Dendritic cell treated with granulocyte-macrophage colony-stimulating factor and Interleukin-4, amounts not matched to agents 40 ng/mL and 50 ng/mL, for 4 days (primary cell): ENCODE results near the gene GTPBP1.

Source experiments
- H3K27ac Mint-ChIP-seq: one replicate; pipeline ENCODE4 v1.8.0; 2022; ENCODE audit warnings: mild to moderate bottlenecking, mixed read lengths
- H3K27me3 Mint-ChIP-seq: one replicate; pipeline ENCODE4 v1.8.0; 2022; ENCODE audit warnings: mild to moderate bottlenecking, mixed read lengths
- H3K36me3 Mint-ChIP-seq: one replicate; pipeline ENCODE4 v1.8.0; 2022; ENCODE audit warnings: low read depth, mixed read lengths
- H3K4me1 Mint-ChIP-seq: one replicate; pipeline ENCODE4 v1.8.0; 2022; ENCODE audit warnings: low read depth, mixed read lengths
- H3K4me3 Mint-ChIP-seq: one replicate; pipeline ENCODE4 v1.8.0; 2022; ENCODE audit warnings: mild to moderate bottlenecking, moderate library complexity, mixed read lengths
- H3K9me3 Mint-ChIP-seq: one replicate; pipeline ENCODE4 v1.8.0; 2022; ENCODE audit warnings: mixed read lengths
- intact Hi-C: fragments of 100-400 bp; cut with micrococcal nuclease; formaldehyde crosslinking; loops from one replicate; pipeline ENCODE4 v1.15.0; 2022

GTPBP1 gene

GRCh38 chr22:38759005-38759404, 53.3 kb downstream of the GTPBP1 start:
- peaks cover under 1% of the 10 kb centered on the region for H3K36me3 Mint-ChIP-seq
- peaks cover 45% of the 10 kb centered on the region for H3K4me1 Mint-ChIP-seq
- H3K9me3 Mint-ChIP-seq: no peaks in the 10 kb centered on the region
- intact Hi-C loops: no loop called here
- peaks cover 5% of the 10 kb centered on the region for H3K27me3 Mint-ChIP-seq
- no peak overlapping the region for H3K27ac Mint-ChIP-seq
- H3K4me3 Mint-ChIP-seq: no peak overlapping the region

GRCh38 chr22:38760477-38761201, 54.9 kb downstream of the GTPBP1 start:
- intact Hi-C loops: loop anchor here (10.0 kb wide), 1 partner anchor 244 kb away; no protein-coding TSS in a partner anchor
- H3K4me1 Mint-ChIP-seq: peaks cover 32% of the 10 kb centered on the region
- H3K4me3 Mint-ChIP-seq: no peak overlapping the region
- H3K36me3 Mint-ChIP-seq: no peaks in the 10 kb centered on the region
- H3K27ac Mint-ChIP-seq: no peak overlapping the region
- H3K27me3 Mint-ChIP-seq: peaks cover 5% of the 10 kb centered on the region
- no peaks in the 10 kb centered on the region for H3K9me3 Mint-ChIP-seq

GRCh38 chr22:38761202-38762162, 55.7 kb downstream of the GTPBP1 start:
- Mint-ChIP-seq H3K9me3 (no peaks in the 10 kb centered on the region), H3K27me3 (peaks cover 5% of the 10 kb centered on the region), H3K36me3 (no peaks in the 10 kb centered on the region), H3K4me3 (no peak overlapping the region), H3K4me1 (peaks cover 30% of the 10 kb centered on the region), H3K27ac (no peak overlapping the region)
- intact Hi-C loops: loop anchor here (10.0 kb wide), 1 partner anchor 243 kb away; no protein-coding TSS in a partner anchor

- Mint-ChIP-seq H3K27ac (no peak overlapping the region), H3K27me3 (peaks cover 5% of the 10 kb centered on the region), H3K9me3 (no peaks in the 10 kb centered on the region), H3K36me3 (no peaks in the 10 kb centered on the region), H3K4me3 (no peak overlapping the region), H3K4me1 (peaks cover 19% of the 10 kb centered on the region)
- intact Hi-C loops: loop anchor here (10.0 kb wide), 1 partner anchor 242 kb away; no protein-coding TSS in a partner anchor
These were observed 56.8 kb downstream of the GTPBP1 start for GRCh38 chr22:38762551-38762983.

- intact Hi-C loops: loop anchor here (10.0 kb wide), 1 partner anchor 239 kb away; no protein-coding TSS in a partner anchor
- H3K27ac Mint-ChIP-seq: no peak overlapping the region
These were observed 60.5 kb downstream of the GTPBP1 start for GRCh38 chr22:38766076-38766777.

GRCh38 chr22:38767313-38767712, 61.6 kb downstream of the GTPBP1 start:
- no peak overlapping the region for H3K27ac Mint-ChIP-seq
- H3K4me1 Mint-ChIP-seq: peaks cover 6% of the 10 kb centered on the region
- no peaks in the 10 kb centered on the region for H3K36me3 Mint-ChIP-seq
- no peaks in the 10 kb centered on the region for H3K9me3 Mint-ChIP-seq
- intact Hi-C loops: loop anchor here (10.0 kb wide), 1 partner anchor 237 kb away; no protein-coding TSS in a partner anchor
- peaks cover 13% of the 10 kb centered on the region for H3K27me3 Mint-ChIP-seq
- no peak overlapping the region for H3K4me3 Mint-ChIP-seq

More at GRCh38 chr22:38766076-38766777, 60.5 kb downstream of the GTPBP1 start:
- peaks cover 13% of the 10 kb centered on the region for H3K27me3 Mint-ChIP-seq
- H3K4me3 Mint-ChIP-seq: no peak overlapping the region
- H3K36me3 Mint-ChIP-seq: no peaks in the 10 kb centered on the region
- H3K4me1 Mint-ChIP-seq: peaks cover 6% of the 10 kb centered on the region
- H3K9me3 Mint-ChIP-seq: no peaks in the 10 kb centered on the region

GRCh38 chr22:38768036-38768435, 62.3 kb downstream of the GTPBP1 start:
- intact Hi-C loops: loop anchor here (10.0 kb wide), 1 partner anchor 237 kb away; no protein-coding TSS in a partner anchor

GRCh38 chr22:38770257-38770949, 64.7 kb downstream of the GTPBP1 start:
- no peaks in the 10 kb centered on the region for H3K9me3 Mint-ChIP-seq
- no peaks in the 10 kb centered on the region for H3K36me3 Mint-ChIP-seq
- peaks cover 8% of the 10 kb centered on the region for H3K27me3 Mint-ChIP-seq
- peaks cover 6% of the 10 kb centered on the region for H3K4me1 Mint-ChIP-seq
- H3K27ac Mint-ChIP-seq: no peak overlapping the region
- H3K4me3 Mint-ChIP-seq: no peak overlapping the region
- intact Hi-C loops: loop anchor here (10.0 kb wide), 1 partner anchor 84 kb away; no protein-coding TSS in a partner anchor

More at GRCh38 chr22:38768036-38768435, 62.3 kb downstream of the GTPBP1 start:
- Mint-ChIP-seq H3K4me1 (peaks cover 6% of the 10 kb centered on the region), H3K27ac (no peak overlapping the region), H3K36me3 (no peaks in the 10 kb centered on the region), H3K9me3 (no peaks in the 10 kb centered on the region), H3K4me3 (no peak overlapping the region), H3K27me3 (peaks cover 10% of the 10 kb centered on the region)

GRCh38 chr22:38772623-38772873, 66.8 kb downstream of the GTPBP1 start:
- no peak overlapping the region for H3K4me3 Mint-ChIP-seq
- peaks cover 10% of the 10 kb centered on the region for H3K4me1 Mint-ChIP-seq
- peaks cover 8% of the 10 kb centered on the region for H3K27me3 Mint-ChIP-seq
- no peaks in the 10 kb centered on the region for H3K9me3 Mint-ChIP-seq
- H3K36me3 Mint-ChIP-seq: no peaks in the 10 kb centered on the region
- H3K27ac Mint-ChIP-seq: no peak overlapping the region
- intact Hi-C loops: loop anchor here (10.0 kb wide), 1 partner anchor 82 kb away; no protein-coding TSS in a partner anchor

GRCh38 chr22:38773363-38773946, 67.7 kb downstream of the GTPBP1 start:
- peaks cover 5% of the 10 kb centered on the region for H3K27me3 Mint-ChIP-seq
- peaks cover 4% of the 10 kb centered on the region for H3K36me3 Mint-ChIP-seq
- no peak overlapping the region for H3K4me3 Mint-ChIP-seq
- intact Hi-C loops: loop anchor here (10.0 kb wide), 1 partner anchor 81 kb away; no protein-coding TSS in a partner anchor
- H3K4me1 Mint-ChIP-seq: peaks cover 10% of the 10 kb centered on the region
- no peaks in the 10 kb centered on the region for H3K9me3 Mint-ChIP-seq
- H3K27ac Mint-ChIP-seq: no peak overlapping the region

- Mint-ChIP-seq H3K36me3 (peaks cover 16% of the 10 kb centered on the region), H3K9me3 (no peaks in the 10 kb centered on the region), H3K27me3 (peaks cover 4% of the 10 kb centered on the region), H3K4me3 (no peak overlapping the region), H3K4me1 (peaks cover 4% of the 10 kb centered on the region), H3K27ac (no peak overlapping the region)
- intact Hi-C loops: loop anchor here (10.0 kb wide), 1 partner anchor 80 kb away; no protein-coding TSS in a partner anchor
These were observed 68.9 kb downstream of the GTPBP1 start for GRCh38 chr22:38774496-38775166.

GRCh38 chr22:38775656-38776055, 69.9 kb downstream of the GTPBP1 start:
- intact Hi-C loops: loop anchor here (10.0 kb wide), 1 partner anchor 79 kb away; no protein-coding TSS in a partner anchor
- Mint-ChIP-seq H3K36me3 (peaks cover 26% of the 10 kb centered on the region), H3K9me3 (no peaks in the 10 kb centered on the region), H3K4me3 (no peak overlapping the region), H3K4me1 (peaks cover 4% of the 10 kb centered on the region), H3K27ac (no peak overlapping the region), H3K27me3 (peaks cover 2% of the 10 kb centered on the region)
